ENCODE data around the gene ARNT2.

Gene ARNT2

GRCh38 chr15:80549654-80550053 lies 145.5 kb downstream of the ARNT2 start:
- ATAC-seq, result no peak
- Mint-ChIP-seq H3K9me3 (no peaks in the 10 kb centered on the region), H3K27ac (no peak overlapping the region), H3K27me3 (peaks cover 11% of the 10 kb centered on the region), H3K4me1 (no peaks in the 10 kb centered on the region), H3K4me3 (no peak overlapping the region), H3K36me3 (no peaks in the 10 kb centered on the region)

GRCh38 chr15:80550219-80550907 lies 146.2 kb downstream of the ARNT2 start:
- Mint-ChIP-seq H3K4me3 (no peak overlapping the region), H3K9me3 (no peaks in the 10 kb centered on the region), H3K27me3 (peaks cover 17% of the 10 kb centered on the region), H3K4me1 (no peaks in the 10 kb centered on the region), H3K36me3 (no peaks in the 10 kb centered on the region), H3K27ac (no peak overlapping the region)
- ATAC-seq, result no peak

DNA sequence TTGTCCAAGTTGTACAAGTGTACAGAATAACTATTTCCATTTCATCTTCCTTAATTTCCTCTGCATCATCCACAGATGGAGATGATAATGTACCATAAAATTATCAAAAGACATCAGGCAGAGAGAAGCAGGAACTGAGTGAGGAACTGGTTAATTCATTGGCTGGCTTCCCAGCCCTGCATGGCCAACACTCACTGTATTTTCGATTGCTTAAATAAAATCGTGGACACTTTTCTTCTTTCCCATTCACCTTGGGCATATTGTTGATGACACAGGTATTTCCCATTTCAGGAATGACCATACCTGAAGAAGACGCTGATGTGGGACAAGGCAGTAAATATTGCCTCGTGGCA lies 146.7 kb downstream of the ARNT2 start:
- Mint-ChIP-seq H3K27me3 (peaks cover 19% of the 10 kb centered on the region), H3K4me1 (no peaks in the 10 kb centered on the region), H3K27ac (no peak overlapping the region), H3K36me3 (no peaks in the 10 kb centered on the region), H3K9me3 (no peaks in the 10 kb centered on the region), H3K4me3 (no peak overlapping the region)
- ATAC-seq, result no peak

GRCh38 chr15:80551348-80551747 lies 147.2 kb downstream of the ARNT2 start:
- H3K4me1 Mint-ChIP-seq, result no peaks in the 10 kb centered on the region
- ATAC-seq, result no peak
- peaks cover 16% of the 10 kb centered on the region for H3K27me3 Mint-ChIP-seq
- no peak overlapping the region for H3K27ac Mint-ChIP-seq
- H3K36me3 Mint-ChIP-seq, result no peaks in the 10 kb centered on the region
- no peak overlapping the region for H3K4me3 Mint-ChIP-seq
- H3K9me3 Mint-ChIP-seq, result no peaks in the 10 kb centered on the region

DNA sequence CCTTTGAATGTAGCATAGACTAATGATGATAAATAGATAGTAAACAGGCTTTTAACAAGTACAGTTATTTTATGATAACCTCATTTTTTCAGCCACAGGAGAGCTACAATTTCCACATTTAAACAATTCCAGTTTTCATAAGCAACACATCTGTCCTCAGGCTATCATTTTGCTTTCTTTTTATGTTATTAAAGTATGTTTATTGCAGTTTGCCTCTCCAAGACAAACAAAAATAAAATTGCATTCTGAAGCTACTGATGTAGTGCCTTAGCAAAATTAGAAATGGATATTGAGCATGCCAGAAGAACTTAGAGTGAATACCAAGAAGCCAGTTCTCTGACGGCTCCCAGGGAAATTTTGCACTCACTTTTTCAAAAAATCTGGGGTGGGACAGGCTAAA lies 150.4 kb downstream of the ARNT2 start:
- Mint-ChIP-seq H3K4me3 (no peak overlapping the region), H3K4me1 (no peaks in the 10 kb centered on the region)
- no peak for ATAC-seq

DNA sequence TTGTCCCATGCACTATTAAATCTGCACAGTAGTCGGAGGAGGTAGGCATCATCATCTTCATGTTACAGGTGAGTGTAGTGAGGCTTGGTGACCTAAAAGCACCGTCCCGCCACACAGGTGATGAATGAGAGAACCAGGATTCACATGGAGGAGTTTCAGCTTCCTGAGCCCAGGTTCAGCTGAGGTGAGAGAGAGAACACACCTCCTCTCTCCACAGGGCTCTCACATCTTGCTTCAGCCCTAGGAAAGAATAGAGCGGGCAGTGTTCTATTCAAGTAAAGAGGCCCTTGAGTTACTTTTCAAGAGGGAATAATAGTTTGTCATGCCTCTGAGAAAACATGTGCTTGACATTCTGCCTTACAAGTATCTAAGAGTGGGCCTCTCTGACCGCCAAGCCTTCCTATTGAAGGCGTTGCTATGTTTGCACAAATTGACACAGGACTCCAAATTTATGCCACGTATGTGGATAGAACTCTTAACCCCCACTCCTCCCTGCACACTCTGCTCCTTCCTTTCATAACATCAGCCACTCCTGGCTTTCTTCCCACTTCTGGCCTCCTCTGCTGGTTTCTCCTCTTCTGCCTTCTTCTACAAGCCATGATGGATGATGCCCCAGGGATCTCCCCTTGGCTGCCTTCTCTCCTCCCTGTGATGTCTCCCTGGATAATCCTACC lies 152.6 kb downstream of the ARNT2 start:
- Mint-ChIP-seq H3K9me3 (no peaks in the 10 kb centered on the region), H3K27ac (no peak overlapping the region), H3K4me1 (no peaks in the 10 kb centered on the region), H3K27me3 (peaks cover 21% of the 10 kb centered on the region), H3K36me3 (no peaks in the 10 kb centered on the region), H3K4me3 (no peak overlapping the region)
- ATAC-seq, result no peak

More for the DNA sequence above, 150.4 kb downstream of the ARNT2 start:
- peaks cover 21% of the 10 kb centered on the region for H3K27me3 Mint-ChIP-seq
- no peak overlapping the region for H3K27ac Mint-ChIP-seq
- H3K9me3 Mint-ChIP-seq, result no peaks in the 10 kb centered on the region
- H3K36me3 Mint-ChIP-seq, result no peaks in the 10 kb centered on the region

- H3K9me3 Mint-ChIP-seq, result no peaks in the 10 kb centered on the region
- no peak for ATAC-seq
- no peaks in the 10 kb centered on the region for H3K36me3 Mint-ChIP-seq
- no peak overlapping the region for H3K27ac Mint-ChIP-seq
- H3K4me3 Mint-ChIP-seq, result no peak overlapping the region
- no peaks in the 10 kb centered on the region for H3K4me1 Mint-ChIP-seq
- H3K27me3 Mint-ChIP-seq, result peaks cover 21% of the 10 kb centered on the region
Measured at GRCh38 chr15:80557441-80558234, 153.5 kb downstream of the ARNT2 start.

DNA sequence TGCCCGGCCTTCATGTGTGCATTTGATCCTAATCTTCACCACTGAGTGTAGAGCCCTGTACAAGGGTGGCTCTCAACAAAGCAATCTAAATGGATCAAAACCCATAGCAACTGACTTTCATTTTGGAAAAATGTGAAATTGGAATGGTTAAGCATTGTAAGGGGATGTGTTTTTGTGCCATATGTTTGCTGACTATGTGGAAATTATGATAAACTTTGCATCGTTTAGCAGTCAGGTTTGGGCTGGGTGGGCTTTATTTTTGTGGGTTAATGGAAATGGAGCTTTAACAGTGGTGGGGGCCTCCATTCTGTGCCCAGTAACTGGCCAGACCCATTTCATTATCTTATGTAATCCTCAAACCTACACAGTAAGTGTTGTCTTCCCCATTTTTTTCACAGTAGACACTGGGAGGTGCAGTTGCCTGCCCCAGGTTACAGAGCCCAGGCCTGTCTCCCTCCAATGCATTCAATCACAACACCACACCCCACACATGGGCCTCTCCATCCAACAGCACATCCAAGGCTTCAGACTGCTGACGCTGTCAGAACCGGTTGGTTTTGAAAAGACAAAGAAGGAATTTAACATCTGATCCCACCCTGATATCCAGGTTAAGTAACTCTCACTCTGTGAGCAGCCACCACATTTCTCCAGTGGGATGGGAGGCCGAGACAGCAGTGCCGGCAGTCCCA lies 154.6 kb downstream of the ARNT2 start:
- no peak overlapping the region for H3K4me3 Mint-ChIP-seq
- H3K27ac Mint-ChIP-seq, result no peak overlapping the region
- H3K27me3 Mint-ChIP-seq, result peaks cover 32% of the 10 kb centered on the region
- ATAC-seq, result no peak
- H3K36me3 Mint-ChIP-seq, result no peaks in the 10 kb centered on the region
- no peaks in the 10 kb centered on the region for H3K9me3 Mint-ChIP-seq
- no peaks in the 10 kb centered on the region for H3K4me1 Mint-ChIP-seq

DNA sequence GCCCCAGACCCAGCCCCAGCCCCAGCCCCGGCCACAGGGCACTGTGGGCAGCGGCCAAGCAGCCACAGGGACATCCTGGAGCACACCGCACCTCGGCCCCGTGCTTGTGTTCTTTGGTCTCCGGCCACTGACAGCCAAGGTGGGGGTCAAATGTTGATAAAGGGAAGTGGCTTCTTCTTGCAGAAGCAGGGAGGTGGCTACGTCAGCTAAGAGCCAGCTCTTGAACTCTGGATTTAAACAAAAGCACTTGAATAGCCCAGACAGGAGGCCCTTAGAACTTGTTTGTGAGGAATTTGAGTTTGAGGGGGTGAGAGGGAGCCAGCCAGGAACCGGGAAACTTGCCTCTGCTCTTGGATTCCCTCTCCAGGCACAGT lies 155.1 kb downstream of the ARNT2 start:
- Mint-ChIP-seq H3K27me3 (peaks cover 37% of the 10 kb centered on the region), H3K4me1 (no peaks in the 10 kb centered on the region), H3K9me3 (no peaks in the 10 kb centered on the region), H3K36me3 (no peaks in the 10 kb centered on the region), H3K4me3 (no peak overlapping the region), H3K27ac (no peak overlapping the region)
- ATAC-seq, result no peak

DNA sequence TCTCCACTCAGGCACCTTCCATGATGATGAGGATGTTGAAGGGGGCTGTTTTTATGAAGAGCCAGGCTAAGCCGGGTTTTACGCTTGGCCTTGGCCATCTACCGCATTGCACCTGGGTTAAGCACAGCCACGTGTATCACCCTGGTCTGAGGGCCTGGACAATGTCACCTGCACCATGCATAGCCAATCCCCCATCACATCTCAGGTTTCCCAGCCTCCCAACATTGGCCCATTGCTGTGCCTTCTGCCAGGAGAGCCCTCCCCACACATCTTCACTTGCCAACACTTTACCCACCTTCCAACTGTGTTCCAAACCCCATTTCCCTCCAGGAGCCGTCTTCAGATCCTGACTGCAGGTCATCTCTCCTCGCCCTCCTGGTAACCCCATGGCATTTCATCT lies 155.6 kb downstream of the ARNT2 start:
- Mint-ChIP-seq H3K9me3 (no peaks in the 10 kb centered on the region), H3K4me1 (no peaks in the 10 kb centered on the region), H3K4me3 (no peak overlapping the region), H3K27me3 (peaks cover 36% of the 10 kb centered on the region), H3K36me3 (no peaks in the 10 kb centered on the region), H3K27ac (no peak overlapping the region)
- no peak for ATAC-seq

DNA sequence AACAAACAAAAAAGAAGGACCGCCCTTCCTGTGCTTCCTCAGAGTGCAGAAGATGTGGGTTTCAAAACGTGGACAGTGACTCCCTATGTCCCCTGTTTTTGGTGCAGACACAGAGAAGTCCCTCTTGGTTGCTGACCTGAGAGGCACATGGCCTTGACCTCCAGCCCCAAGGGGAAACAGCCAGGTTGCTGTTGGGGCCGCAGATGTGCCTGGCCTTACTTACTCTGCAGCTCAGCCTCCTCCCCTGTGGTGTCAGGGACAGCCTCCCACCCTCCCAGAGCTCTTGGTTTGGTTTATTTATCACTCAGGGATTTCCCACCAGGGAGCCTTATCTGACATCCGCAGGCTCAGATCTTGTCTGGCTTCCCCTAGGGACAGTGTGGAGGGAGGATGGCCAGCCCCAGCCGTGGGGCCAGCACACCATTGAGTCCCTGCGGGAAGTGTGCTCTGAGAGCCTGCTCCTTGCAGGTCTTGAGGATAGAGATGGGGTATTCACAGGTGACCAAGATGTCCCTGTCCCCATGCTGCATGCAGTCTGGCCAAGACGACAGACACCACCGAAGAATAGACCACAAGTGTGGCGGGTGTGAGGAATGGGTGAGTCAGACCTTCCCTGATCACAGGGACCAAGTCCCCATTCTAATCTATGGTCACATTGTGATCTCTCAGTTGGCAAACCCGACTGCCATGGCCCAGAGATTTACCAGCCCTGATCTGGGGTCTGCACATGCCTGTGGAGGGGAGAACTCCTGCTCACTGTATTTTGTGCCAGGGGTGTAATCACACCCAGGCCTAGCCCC lies 156.6 kb downstream of the ARNT2 start:
- peaks cover 30% of the 10 kb centered on the region for H3K27me3 Mint-ChIP-seq
- no peaks in the 10 kb centered on the region for H3K9me3 Mint-ChIP-seq
- H3K36me3 Mint-ChIP-seq, result no peaks in the 10 kb centered on the region
- ATAC-seq, result no peak
- no peaks in the 10 kb centered on the region for H3K4me1 Mint-ChIP-seq
- H3K4me3 Mint-ChIP-seq, result no peak overlapping the region
- H3K27ac Mint-ChIP-seq, result no peak overlapping the region

GRCh38 chr15:80561500-80561899 lies 157.3 kb downstream of the ARNT2 start:
- no peak overlapping the region for H3K4me3 Mint-ChIP-seq
- H3K36me3 Mint-ChIP-seq, result no peaks in the 10 kb centered on the region
- no peak for ATAC-seq
- H3K9me3 Mint-ChIP-seq, result no peaks in the 10 kb centered on the region
- no peak overlapping the region for H3K27ac Mint-ChIP-seq
- peaks cover 37% of the 10 kb centered on the region for H3K27me3 Mint-ChIP-seq
- H3K4me1 Mint-ChIP-seq, result no peaks in the 10 kb centered on the region

GRCh38 chr15:80562033-80562432 lies 157.9 kb downstream of the ARNT2 start:
- H3K4me3 Mint-ChIP-seq, result no peak overlapping the region
- H3K9me3 Mint-ChIP-seq, result no peaks in the 10 kb centered on the region
- no peaks in the 10 kb centered on the region for H3K36me3 Mint-ChIP-seq
- H3K4me1 Mint-ChIP-seq, result no peaks in the 10 kb centered on the region
- no peak for ATAC-seq
- H3K27me3 Mint-ChIP-seq, result peaks cover 42% of the 10 kb centered on the region
- no peak overlapping the region for H3K27ac Mint-ChIP-seq

- Mint-ChIP-seq H3K4me3 (no peak overlapping the region), H3K36me3 (no peaks in the 10 kb centered on the region), H3K9me3 (no peaks in the 10 kb centered on the region), H3K27ac (no peak overlapping the region), H3K4me1 (no peaks in the 10 kb centered on the region), H3K27me3 (peaks cover 38% of the 10 kb centered on the region)
- ATAC-seq, result no peak
Measured at GRCh38 chr15:80562846-80563245, 158.7 kb downstream of the ARNT2 start.
